GM13976 (cell line): ENCODE results near the gene SSBP2.

Experiments used
- DNase-seq: peaks from one replicate; pipeline ENCODE4 v3.0.0; 2012; ENCODE audit warnings: low spot score
- in situ Hi-C: fragments of 300-500 bp; cut with MboI; formaldehyde crosslinking; loops from one replicate; pipeline ENCODE4 v1.12.0; 2022; ENCODE audit warnings: low sequenced_read_pairs, mixed read lengths, inconsistent platforms; ENCODE audit not compliant: unreplicated experiment
- TF ChIP-seq, protein P1 (sequence below): IDR thresholded peaks from 2 replicates; pipeline ENCODE4 v1.5.1; 2012; ENCODE audit warnings: borderline replicate concordance, mild to moderate bottlenecking; ENCODE audit not compliant: insufficient read depth; ENCODE audit errors: extremely low read depth, missing control alignments, control extremely low read depth

The SSBP2 gene

DNA sequence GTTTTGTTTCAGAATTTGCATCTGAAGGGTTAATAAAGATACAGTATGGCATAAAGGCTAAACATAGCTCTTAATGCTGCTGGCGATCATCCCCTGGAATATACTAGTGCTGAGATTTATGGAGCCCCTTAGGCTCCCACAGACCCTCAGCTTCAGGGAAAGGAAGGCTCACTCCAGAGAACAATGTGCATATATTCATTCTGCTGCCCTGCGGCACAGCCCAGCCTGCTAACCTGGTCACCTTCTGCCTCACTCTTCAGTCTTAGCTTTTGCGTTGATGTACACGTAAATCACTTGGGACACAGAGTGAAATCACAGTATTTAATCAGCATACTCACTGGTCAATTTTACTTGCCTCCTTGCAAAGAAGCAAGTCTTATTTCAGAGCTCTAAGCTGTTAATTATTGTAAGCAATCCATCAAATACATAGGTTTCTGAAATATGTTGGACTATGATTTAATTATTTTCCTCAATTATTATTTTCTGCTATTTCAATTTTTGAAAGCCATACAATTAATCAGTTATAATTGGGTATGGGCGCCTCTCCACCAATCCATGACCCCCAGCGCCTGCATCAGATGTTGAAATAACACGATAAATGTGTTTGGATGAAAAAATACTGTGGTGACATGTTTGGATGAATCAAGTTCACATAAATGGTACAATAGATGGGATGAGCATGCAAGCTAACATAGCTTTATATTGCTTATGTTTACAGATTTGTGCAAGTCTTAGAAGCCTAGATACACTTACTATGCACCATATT is 345.6 kb downstream of the SSBP2 start:
- in situ Hi-C loops = no loop called here
- TF ChIP-seq, protein P1, sequence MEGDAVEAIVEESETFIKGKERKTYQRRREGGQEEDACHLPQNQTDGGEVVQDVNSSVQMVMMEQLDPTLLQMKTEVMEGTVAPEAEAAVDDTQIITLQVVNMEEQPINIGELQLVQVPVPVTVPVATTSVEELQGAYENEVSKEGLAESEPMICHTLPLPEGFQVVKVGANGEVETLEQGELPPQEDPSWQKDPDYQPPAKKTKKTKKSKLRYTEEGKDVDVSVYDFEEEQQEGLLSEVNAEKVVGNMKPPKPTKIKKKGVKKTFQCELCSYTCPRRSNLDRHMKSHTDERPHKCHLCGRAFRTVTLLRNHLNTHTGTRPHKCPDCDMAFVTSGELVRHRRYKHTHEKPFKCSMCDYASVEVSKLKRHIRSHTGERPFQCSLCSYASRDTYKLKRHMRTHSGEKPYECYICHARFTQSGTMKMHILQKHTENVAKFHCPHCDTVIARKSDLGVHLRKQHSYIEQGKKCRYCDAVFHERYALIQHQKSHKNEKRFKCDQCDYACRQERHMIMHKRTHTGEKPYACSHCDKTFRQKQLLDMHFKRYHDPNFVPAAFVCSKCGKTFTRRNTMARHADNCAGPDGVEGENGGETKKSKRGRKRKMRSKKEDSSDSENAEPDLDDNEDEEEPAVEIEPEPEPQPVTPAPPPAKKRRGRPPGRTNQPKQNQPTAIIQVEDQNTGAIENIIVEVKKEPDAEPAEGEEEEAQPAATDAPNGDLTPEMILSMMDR = no peak
- DNase-seq = no peak

DNA sequence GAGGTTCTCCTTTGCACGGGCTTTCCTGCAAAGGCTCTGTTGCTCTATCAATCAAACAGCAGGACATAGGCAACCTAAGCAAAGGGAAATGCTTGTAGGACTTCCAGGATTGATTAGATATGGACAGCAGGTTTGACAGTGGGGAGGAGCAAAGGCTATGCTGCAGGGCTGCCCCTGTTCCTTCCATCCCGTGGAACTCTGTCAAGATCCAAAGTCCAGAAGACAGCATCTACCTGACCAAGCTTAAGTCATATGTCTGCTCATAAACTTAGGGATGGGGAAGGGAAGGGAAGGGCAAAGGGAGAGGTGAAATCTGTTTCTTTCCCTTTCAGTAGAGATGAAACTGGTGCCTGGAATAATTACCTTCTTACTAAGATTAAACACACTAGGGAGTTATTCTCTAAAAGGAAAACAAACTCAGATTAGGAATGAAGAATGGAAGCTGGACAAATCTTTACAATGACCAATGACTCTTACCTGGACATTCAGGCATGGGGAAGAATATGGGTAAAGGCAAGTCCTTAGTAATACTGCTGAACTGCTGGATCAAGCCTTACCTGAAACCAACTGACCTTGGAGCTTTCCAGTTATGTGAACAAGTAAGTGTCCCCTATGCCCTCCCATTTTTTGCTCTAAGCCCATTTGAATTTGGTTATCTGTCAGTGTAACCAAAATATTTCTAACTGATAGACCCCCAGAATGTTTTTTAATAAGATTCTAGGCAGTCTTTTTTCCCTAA is 348.5 kb downstream of the SSBP2 start:
- DNase-seq = no peak
- in situ Hi-C loops = no loop called here
- TF ChIP-seq, protein P1 = no peak

DNA sequence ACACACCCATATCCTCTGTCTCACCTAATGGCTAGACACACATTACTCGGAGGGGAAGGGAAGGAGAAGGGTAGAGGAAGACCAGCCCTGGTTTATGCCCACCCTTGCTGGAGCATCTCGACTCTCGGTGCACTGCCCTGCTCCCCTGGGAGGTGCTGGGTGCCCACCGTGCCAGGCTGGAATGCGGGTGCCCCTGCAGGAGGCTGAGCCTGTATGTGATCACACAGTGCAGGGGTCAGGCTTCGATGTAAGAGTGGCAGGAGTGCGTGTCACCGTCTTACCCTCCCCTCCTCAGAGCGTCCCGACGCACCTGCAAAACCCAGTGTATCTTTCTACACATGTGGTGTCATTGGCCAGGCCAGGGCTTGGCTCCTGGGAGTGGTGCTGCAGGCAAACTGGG is 349.6 kb downstream of the SSBP2 start:
- TF ChIP-seq, protein P1 = no peak
- no peak for DNase-seq
- in situ Hi-C loops = no loop called here

DNA sequence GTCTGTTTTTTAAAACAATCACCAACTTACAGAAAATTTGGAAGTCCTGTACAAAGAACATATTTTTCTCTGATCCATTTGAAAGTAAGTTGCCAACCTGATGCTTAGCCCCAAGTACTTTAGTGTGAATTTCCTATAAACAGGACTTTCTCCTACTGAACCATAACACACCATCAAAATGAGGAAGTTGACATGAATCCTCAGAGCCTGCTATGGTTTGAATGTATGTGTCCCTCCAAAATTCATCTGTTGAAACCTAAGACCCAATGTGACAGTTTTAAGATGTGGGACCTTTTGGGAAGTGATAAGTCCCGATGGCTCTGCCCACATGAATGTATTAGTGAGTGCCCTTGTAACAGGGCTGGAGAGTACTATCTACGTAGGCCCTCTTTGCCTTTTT is 350.5 kb downstream of the SSBP2 start:
- in situ Hi-C loops = no loop called here
- TF ChIP-seq, protein P1 = no peak
- DNase-seq = no peak

DNA sequence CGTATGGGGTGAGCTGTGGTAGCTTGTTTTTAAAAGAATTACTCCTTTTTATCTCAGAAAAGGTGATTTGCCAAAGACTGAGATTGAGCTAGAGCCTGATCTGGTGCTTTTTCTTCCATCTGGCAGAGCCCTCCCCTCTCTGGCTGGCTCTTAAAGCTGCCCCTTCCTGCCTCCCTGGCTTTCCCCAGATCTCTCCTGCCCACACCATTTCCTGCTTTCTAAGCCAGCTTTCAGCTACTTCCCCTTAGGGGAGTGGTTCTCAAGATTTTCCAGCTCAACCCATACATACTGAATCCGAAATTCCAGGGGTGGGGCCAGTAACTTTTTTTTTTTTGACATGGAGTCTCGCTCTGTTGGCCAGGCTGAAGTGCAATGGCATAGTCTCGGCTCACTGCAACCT is 352.2 kb downstream of the SSBP2 start:
- TF ChIP-seq, protein P1 = no peak
- in situ Hi-C loops = no loop called here
- DNase-seq = no peak

DNA sequence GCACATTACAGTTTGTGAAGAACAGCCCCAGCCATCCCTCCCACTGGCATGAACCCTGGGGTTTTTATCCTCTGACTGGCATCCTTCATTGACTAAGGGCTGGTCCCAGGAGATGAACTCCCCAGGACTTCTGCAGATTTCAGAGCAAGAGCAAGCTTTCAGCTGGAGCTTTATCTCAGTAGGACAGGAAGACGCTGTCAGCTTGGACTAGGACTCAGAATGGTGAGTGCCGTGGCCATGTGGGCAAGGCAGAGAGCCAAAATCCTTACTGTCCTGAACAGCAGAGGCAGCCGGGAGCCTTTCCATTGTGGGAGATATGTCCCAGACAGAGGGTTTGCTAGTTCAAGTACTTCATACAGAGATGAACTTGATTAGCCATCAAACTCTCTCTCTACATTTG is 353.7 kb downstream of the SSBP2 start:
- DNase-seq = no peak
- in situ Hi-C loops = no loop called here
- TF ChIP-seq, protein P1 = no peak
